Neural crest cell (in vitro differentiated cells): Measurements from ENCODE around the gene PHF21B. TPM values are rescaled to one million over a fixed set of nuclear protein-coding genes. Genes with fewer than 3 reads are reported as not detected.

ENCODE experiments used
- DNase-seq: peaks from one replicate; pipeline ENCODE4 v3.0.0; 2021; ENCODE audit warnings: low read depth, mixed read lengths, low spot score
- H3K27ac Mint-ChIP-seq: one replicate; pipeline ENCODE4 v1.8.0; 2021; ENCODE audit warnings: mild to moderate bottlenecking, mixed read lengths; ENCODE audit not compliant: unreplicated experiment
- H3K27me3 Mint-ChIP-seq: 2 replicates; pipeline ENCODE4 v1.8.0; 2021; ENCODE audit warnings: low read depth, mild to moderate bottlenecking, mixed read lengths
- H3K36me3 Mint-ChIP-seq: 2 replicates; pipeline ENCODE4 v1.8.0; 2021; ENCODE audit warnings: low read depth, mild to moderate bottlenecking, mixed read lengths
- H3K4me1 Mint-ChIP-seq: 2 replicates; pipeline ENCODE4 v1.8.0; 2021; ENCODE audit warnings: mixed read lengths
- H3K4me3 Mint-ChIP-seq: one replicate; pipeline ENCODE4 v1.8.0; 2021; ENCODE audit warnings: mild to moderate bottlenecking, mixed read lengths
- H3K9me3 Mint-ChIP-seq: 2 replicates; pipeline ENCODE4 v1.8.0; 2021; ENCODE audit warnings: mixed read lengths
- CTCF ChIP-seq: fragments of 200-600 bp; sonication (generic); conservative IDR thresholded peaks from 2 replicates; pipeline ENCODE4 v1.5.0; 2021; ENCODE audit warnings: antibody characterized with exemption, mild to moderate bottlenecking
- total RNA-seq: library from RNA; stranded (reverse); gene quantifications from 2 replicates; pipeline ENCODE4 v1.2.1, GENCODE V29; 2021

Gene PHF21B
- total RNA-seq, 1 donor from 2014 or later: 40.4 TPM

DNA sequence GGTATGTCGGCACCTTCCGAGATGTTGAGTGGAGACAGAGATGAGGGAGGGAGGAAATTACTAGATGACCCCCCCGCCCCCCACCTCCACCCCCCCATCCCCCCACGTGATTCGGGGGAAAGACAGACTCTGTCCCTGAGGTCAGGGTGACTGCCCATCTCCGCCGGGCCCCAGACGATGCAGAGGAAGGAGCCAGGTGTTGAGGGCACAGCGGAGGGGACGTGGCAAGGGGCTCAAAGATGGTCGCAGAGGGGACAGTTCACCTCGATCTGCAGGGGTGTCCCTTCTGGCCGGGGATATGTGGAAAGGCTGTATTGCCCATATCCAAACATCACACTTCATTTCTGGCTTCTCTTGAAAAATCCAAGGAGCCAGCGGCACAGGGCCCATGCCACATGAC is 14.1 kb downstream of the PHF21B start:
- H3K27ac Mint-ChIP-seq: no peak overlapping the region
- H3K9me3 Mint-ChIP-seq: no peaks in the 10 kb centered on the region
- H3K4me1 Mint-ChIP-seq: peaks cover 52% of the 10 kb centered on the region
- H3K27me3 Mint-ChIP-seq: no peaks in the 10 kb centered on the region
- TF ChIP-seq CTCF: no peak
- peaks cover 3% of the 10 kb centered on the region for H3K36me3 Mint-ChIP-seq
- no peak for DNase-seq
- H3K4me3 Mint-ChIP-seq: no peak overlapping the region

DNA sequence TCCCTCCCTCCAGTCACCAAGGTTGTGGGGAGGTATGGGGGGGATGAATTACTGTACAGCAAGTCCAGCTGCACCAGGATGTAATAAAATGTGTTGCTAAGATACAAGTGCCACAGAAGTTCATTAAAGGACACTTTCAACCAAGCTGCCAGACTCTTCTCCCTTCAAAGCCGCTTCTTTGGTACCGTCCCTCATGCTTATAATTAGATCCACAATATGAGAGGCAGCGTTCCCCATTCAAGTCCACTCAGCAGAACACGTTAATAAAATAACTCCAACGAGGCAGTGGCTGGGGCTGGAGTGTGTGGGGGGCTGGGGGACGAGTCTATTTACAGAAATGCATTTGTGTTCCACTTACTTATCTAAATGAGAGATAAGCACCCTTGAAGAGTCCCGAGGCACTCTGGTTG is 14.7 kb downstream of the PHF21B start:
- Mint-ChIP-seq H3K27me3 (no peaks in the 10 kb centered on the region), H3K27ac (no peak overlapping the region), H3K4me3 (no peak overlapping the region), H3K36me3 (peaks cover 2% of the 10 kb centered on the region), H3K4me1 (peaks cover 49% of the 10 kb centered on the region), H3K9me3 (no peaks in the 10 kb centered on the region)
- no peak for TF ChIP-seq CTCF
- no peak for DNase-seq

DNA sequence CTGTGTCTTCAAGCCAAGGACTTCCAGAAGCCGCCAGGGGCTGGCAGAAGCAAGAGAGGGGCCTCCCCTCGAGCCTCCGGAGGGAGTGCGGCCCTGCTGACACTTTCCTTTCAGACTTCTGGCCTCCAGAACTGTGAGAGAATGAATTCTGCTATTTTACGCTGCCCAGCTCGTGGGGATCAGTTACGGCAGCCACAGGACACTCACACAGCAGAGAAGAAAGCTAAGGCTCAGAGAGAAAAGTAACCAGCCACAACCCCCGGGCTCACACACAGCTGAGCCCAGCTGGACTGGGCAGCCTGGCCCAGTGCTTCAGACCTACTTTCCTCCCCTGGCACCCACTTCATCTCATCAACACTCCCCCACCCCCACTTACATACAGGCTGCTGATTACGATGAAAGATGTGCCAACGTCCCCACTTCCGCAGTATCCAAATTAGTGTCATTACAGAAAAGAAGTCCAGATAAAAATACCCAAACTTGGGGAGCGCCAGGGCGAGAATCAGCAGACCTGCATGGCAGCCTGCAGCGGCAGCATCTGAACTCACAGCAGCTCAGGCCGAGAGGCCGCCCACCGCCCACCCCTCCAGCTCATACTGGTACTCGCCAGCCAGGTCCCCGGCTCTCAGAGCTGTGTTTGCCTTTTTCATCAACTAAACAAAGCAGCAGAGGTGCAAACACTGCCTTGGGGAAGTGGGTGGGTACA is 15.3 kb downstream of the PHF21B start:
- no peak for TF ChIP-seq CTCF
- Mint-ChIP-seq H3K27me3 (no peaks in the 10 kb centered on the region), H3K4me1 (peaks cover 45% of the 10 kb centered on the region), H3K36me3 (peaks cover 5% of the 10 kb centered on the region), H3K27ac (no peak overlapping the region), H3K9me3 (no peaks in the 10 kb centered on the region), H3K4me3 (no peak overlapping the region)
- no peak for DNase-seq

- H3K36me3 Mint-ChIP-seq: peaks cover 12% of the 10 kb centered on the region
- H3K9me3 Mint-ChIP-seq: no peaks in the 10 kb centered on the region
- TF ChIP-seq CTCF: no peak
- peaks cover 31% of the 10 kb centered on the region for H3K4me1 Mint-ChIP-seq
- H3K4me3 Mint-ChIP-seq: no peak overlapping the region
- DNase-seq: no peak
- no peak overlapping the region for H3K27ac Mint-ChIP-seq
- no peaks in the 10 kb centered on the region for H3K27me3 Mint-ChIP-seq
These were observed 17.6 kb downstream of the PHF21B start for GRCh38 chr22:44992166-44992565.

GRCh38 chr22:44991218-44991617 is 18.6 kb downstream of the PHF21B start:
- TF ChIP-seq CTCF: no peak
- Mint-ChIP-seq H3K27ac (peak overlapping the region; percentile 13), H3K4me1 (peaks cover 22% of the 10 kb centered on the region), H3K27me3 (no peaks in the 10 kb centered on the region), H3K9me3 (no peaks in the 10 kb centered on the region), H3K4me3 (no peak overlapping the region), H3K36me3 (peaks cover 12% of the 10 kb centered on the region)
- DNase-seq: no peak
